ENCODE data around the gene IQGAP2. TPM values are rescaled to one million over a fixed set of nuclear protein-coding genes. Genes with fewer than 3 reads are reported as not detected.

Gene IQGAP2
- total RNA-seq, 4 donors from 2014 or later, result 46.8 to 121 (median 97.0) TPM

DNA sequence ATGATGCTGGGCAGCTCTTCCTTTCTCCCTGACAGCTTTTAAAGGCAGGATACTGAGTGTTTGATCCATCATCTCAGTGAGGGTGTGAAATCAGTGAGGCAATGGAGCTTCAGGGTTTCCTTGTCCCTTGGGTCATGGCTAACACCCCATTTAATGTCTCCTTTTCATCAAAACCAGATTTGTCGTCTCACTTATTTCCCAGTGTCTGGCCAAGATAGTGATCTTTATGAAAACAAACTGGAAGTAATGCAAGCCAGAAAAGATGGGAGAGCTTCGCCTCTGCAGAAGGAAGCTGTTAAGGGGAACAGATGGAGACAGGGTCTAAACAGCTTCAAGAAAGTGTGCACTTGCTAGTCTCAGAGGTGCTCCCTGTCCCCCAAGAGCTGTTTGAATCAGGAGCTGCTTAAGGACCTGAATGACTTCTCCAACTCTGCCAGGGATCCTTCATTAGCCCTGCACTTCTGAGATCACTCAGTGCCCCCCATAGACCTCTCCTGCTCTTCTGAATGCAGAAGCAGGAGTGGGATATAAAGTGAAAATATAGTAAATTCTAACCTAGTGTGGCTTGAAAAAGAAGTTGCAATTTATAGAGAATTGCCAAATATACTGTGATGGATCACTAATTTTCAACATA, 124.0 kb downstream of the IQGAP2 start:
- no peak for DNase-seq
- Histone ChIP-seq H3K36me3 (no peaks in the 10 kb centered on the region), H3K9me3 (no peaks in the 10 kb centered on the region), H3K4me1 (peaks cover 0 to 8% (median 3%) of the 10 kb centered on the region in 4 donors), H3K27me3 (no peaks in the 10 kb centered on the region), H3K27ac (no peak overlapping the region), H3K4me3 (no peak overlapping the region)
- no peak for TF ChIP-seq CTCF (IDR thresholded peaks at IDR 0.05)
- TF ChIP-seq EP300 (IDR thresholded peaks at IDR 0.05; ENCODE audit: low read depth), result no peak
- in situ Hi-C loops (cut with MboI; ENCODE audit: low pct_ligation_motif_present in 1 of 4, low pct_unique_long_range_greater_than_20kb in 1 of 4, low sequenced_read_pairs in 3 of 4), result loop anchor here in 2 of 4 donors (25.0 kb wide), 1 partner anchor 115 kb away; the partner anchor contains the start of gene IQGAP2 (in 2 of the 2)
- intact Hi-C loops (cut with DNase I; ENCODE audit: low total_unique reads), result no loop called here
- WGBS, 2 donors (ENCODE audit: low coverage in 1 of 2), result 80 to 85% methylated on average over 2 of the region's 2 CpGs

- in situ Hi-C loops (cut with MboI; ENCODE audit: low pct_ligation_motif_present in 1 of 4, low pct_unique_long_range_greater_than_20kb in 1 of 4, low sequenced_read_pairs in 3 of 4), result loop anchor here in 2 of 4 donors (25.0 kb wide), 1 partner anchor 115 kb away; the partner anchor contains the start of gene IQGAP2 (in 2 of the 2)
- TF ChIP-seq CTCF (IDR thresholded peaks at IDR 0.05) (no peak), POLR2A (IDR thresholded peaks at IDR 0.05) (no peak), POLR2AphosphoS5 (IDR thresholded peaks at IDR 0.05) (no peak), EP300 (IDR thresholded peaks at IDR 0.05; ENCODE audit: low read depth) (no peak)
- no peak for DNase-seq
- no peak overlapping the region for H3K27ac ChIP-seq
- no peak overlapping the region for H3K4me3 ChIP-seq
- peaks cover 0 to 6% (median 2%) of the 10 kb centered on the region in 4 donors for H3K4me1 ChIP-seq
- 90 to 95% methylated on average over 2 of the region's 2 CpGs for WGBS, 2 donors (ENCODE audit: low coverage in 1 of 2)
- H3K36me3 ChIP-seq, result no peaks in the 10 kb centered on the region
- no peaks in the 10 kb centered on the region for H3K27me3 ChIP-seq
- H3K9me3 ChIP-seq, result no peaks in the 10 kb centered on the region
- intact Hi-C loops (cut with DNase I; ENCODE audit: low total_unique reads), result no loop called here
Measured at GRCh38 chr5:76527685-76528161, 124.6 kb downstream of the IQGAP2 start.

- DNase-seq, result no peak
- no peak overlapping the region for H3K4me3 ChIP-seq
- peaks cover 0 to 3% (median 1%) of the 10 kb centered on the region in 4 donors for H3K4me1 ChIP-seq
- 72 to 74% methylated on average over 2 of the region's 2 CpGs for WGBS, 2 donors (ENCODE audit: low coverage in 1 of 2)
- H3K27ac ChIP-seq, result no peak overlapping the region
- in situ Hi-C loops (cut with MboI; ENCODE audit: low pct_ligation_motif_present in 1 of 4, low pct_unique_long_range_greater_than_20kb in 1 of 4, low sequenced_read_pairs in 3 of 4), result loop anchor here in 2 of 4 donors (25.0 kb wide), 1 partner anchor 116 kb away; the partner anchor contains the start of gene IQGAP2 (in 2 of the 2)
- TF ChIP-seq POLR2AphosphoS5 (IDR thresholded peaks at IDR 0.05) (no peak), EP300 (IDR thresholded peaks at IDR 0.05; ENCODE audit: low read depth) (no peak), CTCF (IDR thresholded peaks at IDR 0.05) (no peak), POLR2A (IDR thresholded peaks at IDR 0.05) (no peak)
- no peaks in the 10 kb centered on the region for H3K36me3 ChIP-seq
- no peaks in the 10 kb centered on the region for H3K9me3 ChIP-seq
- intact Hi-C loops (cut with DNase I; ENCODE audit: low total_unique reads), result no loop called here
- no peaks in the 10 kb centered on the region for H3K27me3 ChIP-seq
Measured at GRCh38 chr5:76528547-76529331, 125.7 kb downstream of the IQGAP2 start.

Measured in transverse colon (tissue), 4 donors.